H9 (cell line): ENCODE results near the gene RAB4B. TPM values are rescaled to one million over a fixed set of nuclear protein-coding genes. Genes with fewer than 3 reads are reported as not detected.

Experiments
- DNase-seq: peaks from one replicate; pipeline ENCODE4 v3.0.0-alpha.2; 2017
- H2AFZ ChIP-seq: one replicate; pipeline ENCODE4 v1.6.1; 2013; ENCODE audit warnings: mild to moderate bottlenecking, low read length, control low read depth, moderate library complexity
- H2AK5ac ChIP-seq: 2 replicates; pipeline ENCODE4 v1.6.1; 2013; ENCODE audit warnings: low read length, control low read depth, mixed read lengths; ENCODE audit not compliant: insufficient read length
- H2BK120ac ChIP-seq: one replicate; pipeline ENCODE4 v1.6.1; 2013; ENCODE audit warnings: low read depth, mild to moderate bottlenecking, low read length, control low read depth, inconsistent platforms; ENCODE audit not compliant: poor library complexity, severe bottlenecking
- H2BK12ac ChIP-seq: 2 replicates; pipeline ENCODE4 v1.6.1; 2013; ENCODE audit warnings: low read length, control low read depth, mixed read lengths, low read depth; ENCODE audit not compliant: insufficient read length
- H2BK15ac ChIP-seq: 2 replicates; pipeline ENCODE4 v1.6.1; 2013; ENCODE audit warnings: low read depth, low read length, control low read depth
- H2BK20ac ChIP-seq: one replicate; pipeline ENCODE4 v1.6.1; 2013; ENCODE audit warnings: low read depth, mild to moderate bottlenecking, low read length, control low read depth, inconsistent platforms; ENCODE audit not compliant: poor library complexity, severe bottlenecking
- H2BK5ac ChIP-seq: 2 replicates; pipeline ENCODE4 v1.6.1; 2013; ENCODE audit warnings: low read length, control low read depth, mixed read lengths; ENCODE audit not compliant: insufficient read length
- H3K14ac ChIP-seq: 2 replicates; pipeline ENCODE4 v1.6.1; 2013; ENCODE audit warnings: low read length, control low read depth; ENCODE audit not compliant: insufficient read depth
- H3K18ac ChIP-seq: 2 replicates; pipeline ENCODE4 v1.6.1; 2013; ENCODE audit warnings: low read depth, mild to moderate bottlenecking, mixed read lengths, low read length, control low read depth; ENCODE audit not compliant: insufficient read length
- H3K23ac ChIP-seq: 2 replicates; pipeline ENCODE4 v1.6.1; 2013; ENCODE audit warnings: low read length, control low read depth, mixed read lengths, low read depth; ENCODE audit not compliant: insufficient read length
- H3K23me2 ChIP-seq: 2 replicates; pipeline ENCODE4 v1.6.1; 2013; ENCODE audit warnings: low read depth, mild to moderate bottlenecking, mixed read lengths, low read length, control low read depth; ENCODE audit not compliant: insufficient read length, poor library complexity, severe bottlenecking
- H3K27ac ChIP-seq: 2 replicates; pipeline ENCODE4 v1.5.1; 2013; ENCODE audit warnings: low read length, control low read depth, mixed read lengths, low read depth; ENCODE audit not compliant: insufficient read length
- H3K27me3 ChIP-seq: 2 replicates; pipeline ENCODE4 v1.6.1; 2013; ENCODE audit warnings: low read length, control low read depth, inconsistent platforms; ENCODE audit not compliant: insufficient read depth
- H3K4ac ChIP-seq: 2 replicates; pipeline ENCODE4 v1.6.1; 2013; ENCODE audit warnings: low read depth, mild to moderate bottlenecking, control low read depth, inconsistent platforms, low read length, moderate library complexity
- H3K4me1 ChIP-seq: 2 replicates; pipeline ENCODE4 v1.6.1; 2013; ENCODE audit warnings: low read length, control low read depth, inconsistent platforms; ENCODE audit not compliant: insufficient read depth
- H3K4me2 ChIP-seq: 2 replicates; pipeline ENCODE4 v1.6.1; 2013; ENCODE audit warnings: low read length, control low read depth, mixed read lengths; ENCODE audit not compliant: insufficient read length, insufficient read depth
- H3K56ac ChIP-seq: 2 replicates; pipeline ENCODE4 v1.6.1; 2013; ENCODE audit warnings: low read depth, mild to moderate bottlenecking, mixed read lengths, low read length, control low read depth; ENCODE audit not compliant: insufficient read length
- H3K79me1 ChIP-seq: 2 replicates; pipeline ENCODE4 v1.6.1; 2013; ENCODE audit warnings: low read depth, mild to moderate bottlenecking, moderate library complexity, low read length, control low read depth, inconsistent platforms; ENCODE audit not compliant: insufficient read depth, poor library complexity, severe bottlenecking
- H3K79me2 ChIP-seq: 2 replicates; pipeline ENCODE4 v1.6.1; 2013; ENCODE audit warnings: low read length, control low read depth, inconsistent platforms; ENCODE audit not compliant: insufficient read depth
- H3K9ac ChIP-seq: 2 replicates; pipeline ENCODE4 v1.6.1; 2013; ENCODE audit warnings: low read length, control low read depth, mixed read lengths; ENCODE audit not compliant: insufficient read length; ENCODE audit errors: extremely low read depth
- H3K9me3 ChIP-seq: one replicate; pipeline ENCODE4 v1.6.1; 2013; ENCODE audit warnings: low read depth, low read length, inconsistent platforms; ENCODE audit not compliant: control insufficient read depth
- H3T11ph ChIP-seq: one replicate; pipeline ENCODE4 v1.6.1; 2013; ENCODE audit warnings: mild to moderate bottlenecking, low read length, control low read depth, inconsistent platforms
- H4K20me1 ChIP-seq: one replicate; pipeline ENCODE4 v1.6.1; 2013; ENCODE audit not compliant: control insufficient read depth, insufficient read length, insufficient read depth
- H4K5ac ChIP-seq: 2 replicates; pipeline ENCODE4 v1.6.1; 2013; ENCODE audit warnings: low read depth, mild to moderate bottlenecking, mixed read lengths, low read length, control low read depth; ENCODE audit not compliant: insufficient read length
- H4K8ac ChIP-seq: replicated peaks from 2 replicates; pipeline ENCODE4 v1.6.1; 2013; ENCODE audit warnings: low read length, control low read depth, mixed read lengths, low read depth; ENCODE audit not compliant: insufficient read length
- H4K91ac ChIP-seq: 2 replicates; pipeline ENCODE4 v1.6.1; 2013; ENCODE audit warnings: low read depth, mild to moderate bottlenecking, moderate library complexity, mixed read lengths, low read length, control low read depth; ENCODE audit not compliant: insufficient read length
- H3K27ac Mint-ChIP-seq, 3 experiments: 2 replicates in 2 of 3; 3 replicates in 1 of 3; pipeline ENCODE4 v1.8.0; 2020 to 2021; ENCODE audit warnings: mixed read lengths in 3 of 3, mild to moderate bottlenecking in 1 of 3, moderate library complexity in 1 of 3
- H3K27me3 Mint-ChIP-seq: 2 replicates; pipeline ENCODE4 v1.8.0; 2021; ENCODE audit warnings: low read depth, mild to moderate bottlenecking, moderate library complexity, mixed read lengths
- H3K36me3 Mint-ChIP-seq, 3 experiments: 2 replicates in 2 of 3; 3 replicates in 1 of 3; pipeline ENCODE4 v1.8.0; 2020 to 2021; ENCODE audit warnings: low read depth in 3 of 3, mixed read lengths in 3 of 3; ENCODE audit not compliant: insufficient read depth in 1 of 3
- H3K4me1 Mint-ChIP-seq, 2 experiments: 2 replicates each; pipeline ENCODE4 v1.8.0; 2020; ENCODE audit warnings: mixed read lengths in 2 of 2
- H3K4me3 Mint-ChIP-seq, 2 experiments: 2 replicates in 1 of 2; 3 replicates in 1 of 2; pipeline ENCODE4 v1.8.0; 2020 to 2021; ENCODE audit warnings: mild to moderate bottlenecking in 2 of 2, mixed read lengths in 2 of 2, moderate library complexity in 1 of 2
- H3K9me3 Mint-ChIP-seq, 2 experiments: 2 replicates in 1 of 2; 3 replicates in 1 of 2; pipeline ENCODE4 v1.8.0; 2020; ENCODE audit warnings: mild to moderate bottlenecking in 2 of 2, mixed read lengths in 2 of 2, moderate library complexity in 1 of 2
- CTCF ChIP-seq: fragments of 200-600 bp; sonication (generic); conservative IDR thresholded peaks from 3 replicates; pipeline ENCODE4 v1.8.0; 2021; ENCODE audit warnings: antibody characterized with exemption, mild to moderate bottlenecking
- WGBS: extraction: QIAGEN DNeasy Blood & Tissue Kit; methylation state at CpG from one replicate; pipeline ENCODE4 v1.1.7; 2013; ENCODE audit warnings: missing lambda C conversion rate, low lambda C conversion rate, mixed read lengths; ENCODE audit not compliant: insufficient read length; ENCODE audit errors: extremely low coverage; 5-methylcytosine and 5-hydroxymethylcytosine counted together
- total RNA-seq: library from RNA; stranded (reverse); gene quantifications from 2 replicates; pipeline ENCODE4 v1.2.1, GENCODE V29; 2021

Gene RAB4B
- total RNA-seq, 1 experiment from 2014 or later: 26.8 TPM

- Histone ChIP-seq H3K14ac (no peak overlapping the region), H2BK120ac (no peak overlapping the region), H3K23me2 (peaks cover 9% of the 10 kb centered on the region), H3K9me3 (no peaks in the 10 kb centered on the region), H3K4me1 (peaks cover 4% of the 10 kb centered on the region; the same call in 1 of the 2 replicates), H3K9ac (no peak overlapping the region), H4K91ac (no peak overlapping the region), H3K18ac (no peak overlapping the region), H3K27me3 (no peaks in the 10 kb centered on the region), H2BK20ac (no peak overlapping the region), H3K79me2 (peaks cover 10% of the 10 kb centered on the region; the same call in 1 of the 2 replicates), H2AFZ (no peak overlapping the region), H2BK15ac (no peak overlapping the region), H2BK5ac (no peak overlapping the region), H3K23ac (no peak overlapping the region), H3K27ac (no peak overlapping the region), H3T11ph (no peak overlapping the region), H4K20me1 (no peaks in the 10 kb centered on the region), H3K4me2 (no peak overlapping the region), H2AK5ac (no peak overlapping the region), H4K5ac (no peak overlapping the region), H3K56ac (no peak overlapping the region), H3K4ac (no peak overlapping the region), H2BK12ac (no peak overlapping the region), H3K79me1 (no peaks in the 10 kb centered on the region), H4K8ac (no peak overlapping the region)
- H3K27me3 Mint-ChIP-seq: no peaks in the 10 kb centered on the region; the same call in none of the 2 replicates
- no CpG with 5 or more reads among the region's 7 CpGs for WGBS
- no peak for DNase-seq
- no peak for TF ChIP-seq CTCF
- H3K9me3 Mint-ChIP-seq: peaks cover 0 to 3% of the 10 kb centered on the region in 2 experiments; a peak in 1 of 5 replicates
- H3K4me3 Mint-ChIP-seq: no peak overlapping the region
- peaks cover 22 to 30% of the 10 kb centered on the region in 2 experiments for H3K4me1 Mint-ChIP-seq
- H3K36me3 Mint-ChIP-seq: peaks cover 18 to 23% (median 22%) of the 10 kb centered on the region in 3 experiments
- H3K27ac Mint-ChIP-seq: no peak overlapping the region
Observed at GRCh38 chr19:40747536-40747935, 30.5 kb upstream of the RAB4B start.
